GM10248 (cell line): Measurements from ENCODE around the gene PXDN.

ENCODE experiments used
- CTCF ChIA-PET: fragments of 300-600 bp; sonication (Branson Sonifier 250); formaldehyde crosslinking; extraction: SDS; loops from one replicate; lab custom pipeline; 2021; ENCODE audit warnings: antibody characterized with exemption; lab: Yijun Ruan, JAX
- POLR2A ChIA-PET: fragments of 350-650 bp; sonication (Branson Sonifier 250); formaldehyde crosslinking; extraction: SDS; loops from one replicate; lab custom pipeline; 2020; ENCODE audit warnings: antibody characterized with exemption; lab: Yijun Ruan, JAX
- DNase-seq: peaks from one replicate; pipeline ENCODE4 v3.0.0; 2012; ENCODE audit errors: extremely low spot score
- CTCF ChIP-seq: IDR thresholded peaks from 2 replicates; pipeline ENCODE4 v1.5.1; 2012; ENCODE audit warnings: mild to moderate bottlenecking, low read depth; ENCODE audit errors: extremely low read depth, missing control alignments, control extremely low read depth

The PXDN gene

GRCh38 chr2:1731963-1732768 lies 12.1 kb downstream of the PXDN start:
- ChIA-PET POLR2A (no interaction called here), CTCF (no interaction called here)
- TF ChIP-seq CTCF = no peak
- no peak for DNase-seq

GRCh38 chr2:1731447-1731962 lies 12.8 kb downstream of the PXDN start:
- ChIA-PET POLR2A (no interaction called here), CTCF (no interaction called here)
- TF ChIP-seq CTCF = no peak
- no peak for DNase-seq

- no peak for DNase-seq
- no peak for TF ChIP-seq CTCF
- CTCF ChIA-PET = interaction anchor here (0.8 kb wide), 1 partner anchor 9 kb away, joined by 3 read pairs; no protein-coding TSS in a partner anchor
Observed at GRCh38 chr2:1730015-1730927, 14.0 kb downstream of the PXDN start.

GRCh38 chr2:1729242-1729641 lies 15.1 kb downstream of the PXDN start:
- POLR2A ChIA-PET = no interaction called here
- TF ChIP-seq CTCF = no peak
- CTCF ChIA-PET = no interaction called here
- DNase-seq = no peak

More at GRCh38 chr2:1730015-1730927, 14.0 kb downstream of the PXDN start:
- POLR2A ChIA-PET = no interaction called here

GRCh38 chr2:1728821-1729220 lies 15.5 kb downstream of the PXDN start:
- POLR2A ChIA-PET = no interaction called here
- no peak for TF ChIP-seq CTCF
- CTCF ChIA-PET = no interaction called here
- DNase-seq = no peak

- CTCF ChIA-PET = no interaction called here
- POLR2A ChIA-PET = no interaction called here
- DNase-seq = no peak
- no peak for TF ChIP-seq CTCF
Observed at GRCh38 chr2:1727796-1728474, 16.4 kb downstream of the PXDN start.
